ENCODE measurements around the gene FGF2. TPM values are rescaled to one million over a fixed set of nuclear protein-coding genes. Genes with fewer than 3 reads are reported as not detected.
"Not testable (repeated sequence)": the region's sequence is repeated elsewhere in the genome, so short reads cannot be mapped to it uniquely, and the experiment has no call there.

The FGF2 gene
- total RNA-seq, 4 donors from 2014 or later: 0.53 to 7.0 (median 3.5) TPM

GRCh38 chr4:122798917-122799316 is 27.7 kb upstream of the FGF2 start:
- Histone ChIP-seq H3K4me1 (peaks cover 0 to 18% (median 0%) of the 10 kb centered on the region in 3 donors), H3K36me3 (no peaks in the 10 kb centered on the region), H3K9me3 (no peaks in the 10 kb centered on the region), H3K27ac (no peak overlapping the region), H3K4me3 (no peak overlapping the region), H3K27me3 (no peaks in the 10 kb centered on the region)
- DNase-seq: no peak
- intact Hi-C loops (cut with DNase I): no loop called here
- WGBS, 2 donors: 71 to 90% methylated on average over 2 of the region's 2 CpGs
- TF ChIP-seq CTCF (IDR thresholded peaks at IDR 0.05): no peak
- no peak for TF ChIP-seq POLR2A (IDR thresholded peaks at IDR 0.05)

- Histone ChIP-seq H3K36me3 (no peaks in the 10 kb centered on the region), H3K9me3 (no peaks in the 10 kb centered on the region), H3K4me1 (peaks cover 0 to under 1% (median 0%) of the 10 kb centered on the region in 3 donors), H3K4me3 (no peak overlapping the region), H3K27ac (no peak overlapping the region), H3K27me3 (no peaks in the 10 kb centered on the region)
- TF ChIP-seq POLR2A (IDR thresholded peaks at IDR 0.05): no peak
- TF ChIP-seq CTCF (IDR thresholded peaks at IDR 0.05): no peak
- DNase-seq: no peak
- intact Hi-C loops (cut with DNase I): no loop called here
- WGBS, 2 donors: 79 to 88% methylated on average over 4 of the region's 4 CpGs
Measured at GRCh38 chr4:122803788-122804208, 22.8 kb upstream of the FGF2 start.

- Histone ChIP-seq H3K9me3 (no peaks in the 10 kb centered on the region), H3K27me3 (no peaks in the 10 kb centered on the region), H3K36me3 (no peaks in the 10 kb centered on the region), H3K4me1 (no peaks in the 10 kb centered on the region), H3K4me3 (no peak overlapping the region), H3K27ac (no peak overlapping the region)
- intact Hi-C loops (cut with DNase I): no loop called here
- 56 to 72% methylated on average over 3 of the region's 3 CpGs for WGBS, 2 donors
- no peak for TF ChIP-seq CTCF (IDR thresholded peaks at IDR 0.05)
- no peak for TF ChIP-seq POLR2A (IDR thresholded peaks at IDR 0.05)
- DNase-seq: no peak
Measured at GRCh38 chr4:122806981-122807679, 19.5 kb upstream of the FGF2 start.

GRCh38 chr4:122810669-122811068 is 16.0 kb upstream of the FGF2 start:
- DNase-seq: no peak
- TF ChIP-seq CTCF (IDR thresholded peaks at IDR 0.05): no peak
- TF ChIP-seq POLR2A (IDR thresholded peaks at IDR 0.05): no peak

GRCh38 chr4:122811781-122812180 is 14.8 kb upstream of the FGF2 start:
- H3K27me3 ChIP-seq: not testable (repeated sequence)

More at GRCh38 chr4:122810669-122811068, 16.0 kb upstream of the FGF2 start:
- H3K36me3 ChIP-seq: no peaks in the 10 kb centered on the region
- no peaks in the 10 kb centered on the region for H3K4me1 ChIP-seq
- H3K27ac ChIP-seq: peak overlapping the region in 1 of 4 donors; percentile 22
- H3K4me3 ChIP-seq: no peak overlapping the region
- intact Hi-C loops (cut with DNase I): no loop called here
- 59 to 87% methylated on average over 1 of the region's 1 CpG for WGBS, 2 donors
- H3K27me3 ChIP-seq: no peaks in the 10 kb centered on the region
- no peaks in the 10 kb centered on the region for H3K9me3 ChIP-seq

GRCh38 chr4:122812823-122813222 is 13.8 kb upstream of the FGF2 start:
- intact Hi-C loops (cut with DNase I); H3K27me3 ChIP-seq; H3K36me3 ChIP-seq; H3K27ac ChIP-seq; H3K9me3 ChIP-seq; H3K4me3 ChIP-seq; DNase-seq; H3K4me1 ChIP-seq: not testable (repeated sequence)
- WGBS, 2 donors: 72 to 82% methylated on average over 2 to 3 of the region's 3 CpGs

More at GRCh38 chr4:122811781-122812180, 14.8 kb upstream of the FGF2 start:
- H3K36me3 ChIP-seq; H3K9me3 ChIP-seq; H3K4me3 ChIP-seq; DNase-seq; intact Hi-C loops (cut with DNase I); H3K27ac ChIP-seq; H3K4me1 ChIP-seq: not testable (repeated sequence)
- no CpG with 5 or more reads among the region's 32 CpGs for WGBS, 2 donors

Data from esophagus squamous epithelium (tissue), 5 donors.